GM11168 (cell line): ENCODE results near the gene RAMACL.
"Not testable (repeated sequence)": the region's sequence is repeated elsewhere in the genome, so short reads cannot be mapped to it uniquely, and the experiment has no call there.

ENCODE experiments used
- in situ Hi-C: fragments of 300-500 bp; cut with MboI; formaldehyde crosslinking; loops from one replicate; pipeline ENCODE4 v1.12.0; 2022; ENCODE audit warnings: low sequenced_read_pairs; ENCODE audit not compliant: unreplicated experiment

Gene RAMACL

GRCh38 chr6:166586424-166587156 lies at the start of gene RAMACL:
RAMACL (minus strand) TSS chr6:166586678; CDS start chr6:166586477, 201 bp downstream.
- in situ Hi-C loops, result no loop called here

GRCh38 chr6:166635013-166635970 lies 48.8 kb upstream of the RAMACL start:
- in situ Hi-C loops, result no loop called here

DNA sequence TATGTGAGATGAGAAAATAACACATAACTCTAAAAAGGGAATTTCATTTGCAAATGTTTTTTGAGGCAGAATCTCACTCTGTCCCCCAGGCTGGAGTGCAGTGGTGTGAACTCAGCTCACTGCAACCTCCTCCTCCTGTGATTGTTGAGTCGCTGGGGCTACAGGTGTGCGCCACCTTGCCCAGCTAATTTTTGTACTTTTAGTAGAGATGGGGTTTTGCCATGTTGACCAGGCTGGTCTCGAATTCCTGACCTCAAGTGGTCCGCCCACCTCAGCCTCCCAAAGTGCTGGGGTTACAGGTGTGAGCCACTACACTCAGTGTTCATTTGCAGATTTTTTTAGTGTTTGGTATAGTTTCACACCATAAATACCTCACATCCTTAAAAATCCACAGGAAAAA lies 48.1 kb upstream of the RAMACL start:
- in situ Hi-C loops, result not testable (repeated sequence)

GRCh38 chr6:166633732-166634535 lies 47.5 kb upstream of the RAMACL start:
- in situ Hi-C loops, result no loop called here

- in situ Hi-C loops, result no loop called here
Measured at GRCh38 chr6:166632731-166633130, 46.3 kb upstream of the RAMACL start.

- in situ Hi-C loops, result no loop called here
Measured at GRCh38 chr6:166630462-166630861, 44.0 kb upstream of the RAMACL start.

DNA sequence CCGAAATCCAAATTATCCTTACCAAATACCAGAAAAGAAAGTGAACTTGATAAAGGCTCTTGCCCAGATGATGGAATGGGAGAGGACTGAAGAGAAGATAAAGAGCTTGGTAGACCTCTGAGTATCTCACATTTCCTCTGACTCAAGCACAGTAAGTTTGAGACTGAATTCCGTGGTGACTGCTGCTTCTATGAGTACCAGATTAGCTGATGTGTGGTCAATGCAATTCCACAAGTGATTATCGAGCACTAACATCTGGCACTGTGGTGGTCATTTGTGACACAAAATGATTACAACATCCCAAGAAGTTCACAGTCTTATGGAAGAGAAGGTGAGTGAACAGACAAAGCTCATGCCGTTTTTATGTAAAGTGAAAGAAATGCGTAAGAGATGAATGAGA lies 43.1 kb upstream of the RAMACL start:
- in situ Hi-C loops, result no loop called here

GRCh38 chr6:166627875-166628801 lies 41.7 kb upstream of the RAMACL start:
- in situ Hi-C loops, result no loop called here

- in situ Hi-C loops, result no loop called here
Measured at GRCh38 chr6:166627033-166627874, 40.8 kb upstream of the RAMACL start, which contains the start of gene RPS6KA2. RPS6KA2 (minus strand) TSS chr6:166627251; CDS start chr6:166627019, 232 bp downstream.

- in situ Hi-C loops, result no loop called here
Measured at GRCh38 chr6:166626177-166627032, 39.9 kb upstream of the RAMACL start.

DNA sequence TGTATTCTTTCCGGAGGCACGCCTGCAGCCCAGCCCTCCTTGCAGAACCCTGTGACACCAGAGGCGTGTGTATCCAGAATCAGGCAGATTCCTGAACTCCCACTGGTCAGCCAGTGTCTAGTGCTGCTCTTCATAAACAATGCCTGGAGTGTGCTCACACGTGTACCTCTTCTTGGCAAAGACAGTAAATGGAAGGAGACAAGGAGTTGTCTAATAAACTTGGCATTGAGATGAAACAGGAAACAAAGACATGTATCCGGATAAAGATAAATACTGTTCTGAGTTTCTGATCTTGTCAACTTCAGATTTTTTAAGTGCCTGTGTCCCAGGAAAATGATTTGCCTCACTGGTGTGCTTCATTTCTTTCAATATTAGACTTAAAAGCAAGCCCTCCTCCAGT lies 38.9 kb upstream of the RAMACL start:
- in situ Hi-C loops, result no loop called here

- in situ Hi-C loops, result no loop called here
Measured at GRCh38 chr6:166624275-166624674, 37.8 kb upstream of the RAMACL start.

DNA sequence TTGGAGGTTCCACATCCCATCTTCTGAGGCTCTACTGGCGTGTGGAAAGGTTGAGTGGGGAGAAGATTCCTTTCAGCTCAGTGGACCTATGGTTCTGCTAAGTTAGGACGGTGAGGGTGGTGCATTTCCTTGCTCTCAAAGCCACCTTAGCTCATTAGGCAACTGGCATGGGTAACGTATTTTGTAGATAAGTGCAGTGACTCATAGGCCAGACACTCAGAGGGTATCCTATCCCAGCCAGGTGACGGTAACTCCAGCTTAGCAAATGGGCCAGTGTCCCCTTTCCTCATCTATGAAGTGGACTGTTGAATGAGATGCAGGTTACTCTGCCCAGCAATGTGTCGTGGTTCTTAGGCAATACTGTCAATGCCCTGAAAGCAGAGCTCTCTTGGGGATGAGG lies 36.8 kb upstream of the RAMACL start:
- in situ Hi-C loops, result no loop called here

GRCh38 chr6:166621114-166621540 lies 34.6 kb upstream of the RAMACL start:
- in situ Hi-C loops, result no loop called here

DNA sequence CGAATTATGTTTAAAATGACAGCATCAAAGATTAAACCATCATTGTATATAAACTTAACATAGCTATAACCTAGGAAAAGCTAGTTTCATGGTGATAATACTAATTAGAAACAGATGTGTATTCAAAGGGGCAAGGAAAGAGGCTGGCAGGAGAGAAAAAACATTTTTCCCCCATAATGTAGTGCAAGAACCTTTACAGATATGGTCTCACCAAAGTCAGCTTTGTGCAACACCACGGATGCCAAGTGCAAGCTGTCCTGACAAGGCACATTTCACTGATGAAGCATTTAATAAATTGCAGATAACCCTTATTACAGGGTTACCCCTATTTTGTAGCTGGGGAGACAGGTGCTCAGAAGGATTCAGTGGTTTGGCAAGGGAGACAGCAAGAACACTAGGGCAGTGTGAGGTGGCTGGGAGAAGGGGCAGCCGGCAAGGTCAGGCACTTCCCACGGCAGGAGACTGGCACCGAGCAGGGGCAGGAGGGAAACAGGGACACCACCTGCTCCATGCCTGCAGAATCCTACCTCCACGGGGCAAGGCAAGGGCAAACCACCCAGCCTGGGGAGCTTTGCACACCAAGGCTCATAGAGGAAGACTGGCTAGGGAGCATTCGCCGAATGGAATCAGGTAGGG lies 34.1 kb upstream of the RAMACL start:
- in situ Hi-C loops, result no loop called here

DNA sequence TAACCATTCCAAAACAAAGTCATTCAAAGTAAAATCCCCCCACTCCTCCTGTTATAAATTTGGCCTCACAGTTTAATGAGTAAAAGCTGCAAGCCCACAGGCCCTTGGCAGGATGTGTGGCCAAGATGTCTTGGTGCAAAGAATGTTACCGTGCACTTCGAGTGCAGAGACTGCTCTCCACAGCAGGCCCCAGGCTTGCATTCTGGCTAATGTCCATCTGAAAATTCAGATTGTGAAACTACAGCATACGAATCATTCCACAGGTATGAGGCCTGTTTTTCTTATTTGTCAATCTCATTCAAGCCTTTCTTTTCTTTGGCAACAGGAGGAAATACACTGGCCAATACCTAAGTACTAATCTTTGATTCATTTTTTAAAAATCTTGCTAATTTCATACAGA lies 33.4 kb upstream of the RAMACL start:
- in situ Hi-C loops, result no loop called here
